GM18858 (cell line): ENCODE measurements around the gene SHISAL1.

ENCODE experiments used
- ATAC-seq: cut with Tn5 transposase; IDR thresholded peaks from one replicate; pipeline ENCODE4 v1.9.1; 2021; ENCODE audit not compliant: unreplicated experiment

Gene SHISAL1

GRCh38 chr22:44263547-44263946 is 49.2 kb downstream of the SHISAL1 start:
- no peak for ATAC-seq

DNA sequence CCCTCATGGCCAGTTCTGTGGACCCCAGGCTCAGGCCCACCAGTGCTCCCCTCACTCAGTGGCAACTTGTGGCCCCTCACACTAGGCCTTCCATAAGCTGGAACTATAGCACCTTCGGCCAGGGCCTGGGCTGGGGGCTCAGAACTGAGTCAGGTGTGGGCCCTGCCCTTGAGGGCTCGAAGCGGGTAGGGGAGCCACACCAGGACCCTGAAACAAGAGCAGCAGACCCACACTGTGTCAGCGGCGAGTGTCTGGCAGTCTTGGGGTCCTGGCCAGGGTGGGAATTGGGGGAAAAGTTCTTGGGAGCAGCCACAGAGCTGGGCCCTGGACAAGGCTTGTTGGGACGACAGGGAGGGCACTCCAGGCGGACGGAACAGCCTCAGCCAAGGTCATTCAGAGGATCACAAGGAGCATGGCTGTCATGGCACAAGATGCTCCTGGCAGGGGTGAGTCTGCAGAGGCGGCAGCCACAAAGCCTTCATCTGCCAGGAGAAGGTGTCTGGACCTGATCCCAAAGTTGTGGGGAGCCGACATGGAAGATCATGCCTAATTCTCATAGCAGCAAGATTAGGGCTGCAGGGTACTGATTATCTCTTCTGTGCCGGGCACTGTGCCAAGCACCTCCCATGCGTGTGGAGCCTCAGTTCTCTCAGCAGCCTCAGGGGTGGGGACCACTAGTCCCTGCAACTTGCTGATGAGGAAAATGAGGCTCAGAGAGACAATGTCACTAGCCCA is 50.7 kb downstream of the SHISAL1 start:
- no peak for ATAC-seq

DNA sequence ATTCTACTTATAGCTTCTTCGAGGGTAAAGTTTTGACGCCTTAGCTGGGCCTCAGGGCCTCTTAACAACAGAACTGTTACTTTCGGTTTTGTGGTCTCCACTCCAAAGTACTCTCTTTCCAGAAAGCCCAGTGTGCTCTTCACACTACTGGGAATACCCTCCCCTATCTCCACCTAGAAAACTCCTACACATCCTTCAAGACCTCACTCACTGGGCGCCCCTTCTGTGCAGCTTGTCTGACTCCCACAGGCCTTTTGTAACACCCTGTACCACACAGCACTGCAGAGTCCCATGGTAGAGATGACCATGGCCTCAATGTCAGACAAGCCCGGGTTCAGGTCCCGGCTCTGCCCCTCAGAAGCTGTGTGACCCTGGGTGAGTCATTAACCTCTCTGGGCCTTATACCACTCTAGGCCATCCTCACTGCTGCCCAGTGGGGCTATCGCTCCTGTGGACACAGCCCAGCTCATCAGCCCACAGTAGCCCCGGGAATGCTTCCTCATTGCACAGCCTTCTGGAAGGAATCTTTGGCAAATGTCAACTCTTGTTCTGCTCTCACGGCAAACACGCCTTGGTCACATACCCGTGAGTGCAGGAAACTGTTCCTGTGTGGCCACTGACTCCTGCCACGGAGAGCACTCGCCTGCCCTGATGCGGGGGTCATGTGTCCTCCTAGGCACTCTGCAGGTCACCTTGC is 51.4 kb downstream of the SHISAL1 start:
- no peak for ATAC-seq

DNA sequence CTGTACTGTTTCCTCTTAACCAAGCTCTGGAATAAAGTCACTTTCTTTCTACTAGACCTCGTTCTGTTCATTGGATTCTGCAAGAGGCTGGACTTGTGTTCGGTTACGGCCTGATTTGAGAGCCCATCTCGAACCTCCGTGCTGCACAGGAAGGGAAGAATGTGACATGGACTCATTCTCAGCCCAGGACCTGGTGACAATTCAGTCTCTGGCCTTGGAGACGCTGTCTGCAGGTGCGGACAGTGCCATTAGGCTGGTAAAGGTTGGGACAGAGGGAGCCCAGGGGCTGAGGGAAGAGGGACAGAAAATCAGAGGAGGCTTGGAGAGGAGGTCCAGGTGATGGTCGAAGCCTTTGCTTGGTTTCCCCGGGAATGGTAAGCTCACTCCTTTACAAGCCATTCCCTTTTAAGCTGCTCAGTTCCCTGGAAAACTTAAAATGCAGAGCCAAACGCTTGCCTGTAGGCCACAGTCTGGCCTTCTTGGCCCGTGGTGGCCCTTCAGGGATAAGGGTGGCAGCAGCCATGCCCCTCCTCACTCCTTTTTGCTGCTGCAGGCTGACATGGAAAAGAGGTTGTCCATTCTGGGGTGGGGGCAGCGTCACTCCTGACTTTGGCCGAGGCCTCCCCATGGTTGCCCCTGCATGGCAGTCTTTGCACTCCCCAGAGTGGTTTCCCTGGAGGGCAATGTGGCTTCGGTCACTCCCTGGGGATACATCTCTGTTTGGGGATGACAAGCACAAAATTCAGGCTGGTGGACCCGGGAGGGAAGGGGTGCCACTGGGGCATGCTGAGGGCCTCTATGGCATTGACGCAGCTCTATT is 52.3 kb downstream of the SHISAL1 start:
- ATAC-seq: no peak

GRCh38 chr22:44259366-44260215 is 53.2 kb downstream of the SHISAL1 start:
- ATAC-seq: no peak

DNA sequence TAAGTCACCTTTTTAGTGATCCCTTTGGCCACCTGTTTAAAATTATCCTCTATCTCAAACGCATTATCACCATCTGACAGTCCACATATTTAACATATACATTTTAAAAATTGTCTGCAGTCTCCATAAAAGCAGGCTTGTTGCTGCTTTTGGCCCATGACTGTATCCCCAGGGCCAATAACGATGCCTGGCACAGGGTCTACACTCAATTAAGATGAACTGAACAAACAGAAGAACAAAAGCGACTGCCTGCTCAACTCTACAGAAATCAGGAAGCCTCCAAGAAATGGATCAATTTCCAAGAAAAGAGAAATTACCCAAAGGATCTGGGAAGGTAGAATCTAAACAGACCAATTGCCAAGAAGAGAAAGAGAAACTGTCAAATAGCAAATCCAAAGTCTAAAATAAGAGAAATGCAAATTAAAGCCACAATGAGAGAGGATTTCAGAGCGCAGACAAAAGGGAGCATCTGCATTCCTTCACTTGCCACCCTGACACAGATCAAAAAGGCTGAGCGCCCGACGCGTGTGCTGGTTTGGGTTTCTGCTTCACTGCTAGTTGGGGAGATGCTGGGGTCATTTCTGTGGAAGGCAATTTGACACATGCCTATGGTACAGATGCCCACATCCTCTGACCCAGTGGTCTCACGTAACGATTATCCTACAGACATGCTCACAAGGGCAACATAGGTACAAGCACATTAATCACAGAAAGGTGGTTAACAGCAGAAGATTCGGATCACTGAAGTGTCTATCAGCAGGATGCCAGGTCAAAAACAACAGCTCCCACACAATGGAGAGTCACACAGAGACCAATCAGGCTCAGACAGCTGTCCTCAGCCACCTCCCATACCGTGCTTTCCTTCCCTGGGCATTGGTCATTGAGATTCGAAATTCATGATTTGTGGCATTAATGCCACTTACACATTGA is 55.9 kb downstream of the SHISAL1 start:
- ATAC-seq: no peak

DNA sequence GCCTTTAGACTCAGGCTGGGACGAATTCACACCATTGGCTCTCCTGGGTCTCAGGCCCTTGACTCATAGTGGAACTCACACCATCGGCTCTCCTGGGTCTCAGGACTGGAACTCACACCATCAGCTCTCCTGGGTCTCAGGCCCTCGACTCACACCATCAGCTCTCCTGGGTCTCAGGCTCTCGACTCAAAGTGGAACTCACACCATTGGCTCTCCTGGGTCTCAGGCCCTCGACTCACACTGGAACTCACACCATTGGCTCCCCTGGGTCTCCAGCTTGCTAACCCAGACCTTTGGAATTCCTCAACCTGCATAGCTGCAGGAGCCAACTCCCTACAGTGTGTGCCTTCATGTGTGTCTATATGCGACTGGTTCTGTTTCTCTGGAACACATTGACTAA is 56.7 kb downstream of the SHISAL1 start:
- no peak for ATAC-seq

DNA sequence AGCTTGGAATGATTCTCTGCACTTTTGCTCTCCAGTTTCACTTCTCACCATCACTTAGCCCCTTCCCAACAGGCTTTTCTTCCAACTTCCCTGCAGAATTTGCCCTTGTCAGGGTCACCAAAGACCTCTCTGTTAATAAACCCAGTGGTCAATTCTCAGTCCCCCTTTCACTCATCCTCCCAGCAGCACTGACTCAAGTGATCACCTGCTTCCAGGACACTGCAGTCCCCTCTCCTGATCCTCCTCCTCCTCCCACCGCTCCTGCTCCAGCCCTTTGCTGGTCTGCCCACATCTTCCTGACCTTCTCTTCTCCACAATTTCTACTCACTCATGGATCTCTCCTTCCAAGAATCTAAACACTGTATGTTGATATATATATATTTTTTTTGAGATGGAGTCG is 57.9 kb downstream of the SHISAL1 start:
- ATAC-seq: no peak

- ATAC-seq: no peak
These were observed 63.2 kb downstream of the SHISAL1 start for GRCh38 chr22:44249376-44250147.

DNA sequence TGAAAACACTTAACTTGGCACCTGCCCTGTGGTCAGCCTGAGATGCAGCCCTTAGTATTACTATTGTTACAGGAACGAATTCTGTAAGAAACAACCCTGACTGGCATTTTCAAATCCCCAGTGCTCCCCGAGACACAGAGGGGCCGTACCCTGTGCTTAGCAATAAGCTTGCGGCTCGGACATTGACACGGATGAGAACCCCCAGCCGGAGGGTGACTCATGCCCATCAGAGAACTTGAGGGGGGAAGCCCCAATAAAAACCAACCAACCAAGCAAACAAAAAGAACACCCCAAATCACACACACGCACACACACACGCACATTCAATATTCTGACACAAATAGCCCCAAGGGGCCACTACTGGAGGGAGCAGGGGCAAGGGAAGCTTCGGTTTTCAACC is 63.8 kb downstream of the SHISAL1 start:
- ATAC-seq: no peak

DNA sequence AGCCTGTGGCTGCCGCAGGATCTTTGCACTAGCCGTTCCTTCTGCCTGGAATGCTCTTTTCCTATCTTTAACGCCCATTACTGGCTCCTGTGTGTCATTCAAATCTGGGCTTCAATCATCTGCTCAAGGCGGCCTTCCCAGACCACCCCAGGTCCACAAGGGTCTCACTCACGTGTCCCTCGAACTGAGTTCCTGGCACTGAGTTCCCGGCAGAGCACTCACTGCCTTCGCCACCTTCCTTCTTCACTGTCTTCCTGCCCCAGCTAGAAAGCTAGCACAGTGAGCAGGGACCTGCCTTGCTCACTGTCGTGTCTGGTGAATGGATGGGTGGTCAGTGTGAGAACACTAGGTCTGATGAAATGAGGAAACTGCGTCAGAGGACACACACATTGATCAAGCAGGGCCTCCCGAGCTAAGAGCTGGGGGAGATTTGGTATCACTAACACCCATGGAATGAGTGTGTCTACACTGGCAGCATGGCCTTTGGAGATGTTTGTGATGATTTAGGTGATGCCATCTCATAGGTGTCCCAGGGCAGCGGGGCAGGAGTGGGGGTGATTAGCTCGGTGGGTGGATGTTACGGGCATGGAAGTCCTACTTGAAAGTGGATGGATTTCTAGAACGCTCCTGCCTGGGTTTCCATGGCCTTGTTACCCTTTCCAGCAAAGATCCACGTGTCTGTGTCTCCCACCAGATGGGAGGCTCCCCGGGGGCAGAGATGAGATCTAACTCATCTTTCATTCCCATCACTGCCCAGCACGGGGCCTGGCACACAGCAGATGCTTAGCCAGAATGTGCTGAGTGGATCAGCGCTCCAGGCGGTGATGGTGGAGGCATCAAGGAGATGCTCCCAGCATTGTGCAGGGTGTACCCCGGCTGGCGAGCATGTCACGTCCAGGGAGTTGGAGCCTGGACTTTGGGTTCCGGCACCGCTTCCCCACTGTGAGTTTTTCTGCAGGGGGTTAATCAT is 64.5 kb downstream of the SHISAL1 start:
- ATAC-seq: no peak

DNA sequence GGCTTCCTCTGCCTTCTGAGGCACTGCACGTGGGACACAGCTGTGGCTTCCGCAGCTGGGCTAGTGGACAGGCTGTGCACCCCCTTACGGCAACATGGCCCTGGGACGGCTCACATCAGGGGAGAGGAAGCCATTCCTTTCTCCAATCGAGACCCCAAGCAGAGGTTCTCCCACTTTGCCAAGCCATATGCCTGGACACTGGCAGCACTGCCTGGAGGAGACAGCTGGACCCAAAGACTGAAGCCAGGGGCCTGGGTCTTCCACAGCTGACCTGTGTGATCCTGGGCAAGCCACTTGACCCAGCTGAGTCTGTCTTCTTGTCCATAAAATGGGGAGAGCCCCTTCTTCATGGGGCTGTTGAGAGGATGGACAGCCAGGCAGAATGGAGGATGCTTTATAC is 65.4 kb downstream of the SHISAL1 start:
- no peak for ATAC-seq

DNA sequence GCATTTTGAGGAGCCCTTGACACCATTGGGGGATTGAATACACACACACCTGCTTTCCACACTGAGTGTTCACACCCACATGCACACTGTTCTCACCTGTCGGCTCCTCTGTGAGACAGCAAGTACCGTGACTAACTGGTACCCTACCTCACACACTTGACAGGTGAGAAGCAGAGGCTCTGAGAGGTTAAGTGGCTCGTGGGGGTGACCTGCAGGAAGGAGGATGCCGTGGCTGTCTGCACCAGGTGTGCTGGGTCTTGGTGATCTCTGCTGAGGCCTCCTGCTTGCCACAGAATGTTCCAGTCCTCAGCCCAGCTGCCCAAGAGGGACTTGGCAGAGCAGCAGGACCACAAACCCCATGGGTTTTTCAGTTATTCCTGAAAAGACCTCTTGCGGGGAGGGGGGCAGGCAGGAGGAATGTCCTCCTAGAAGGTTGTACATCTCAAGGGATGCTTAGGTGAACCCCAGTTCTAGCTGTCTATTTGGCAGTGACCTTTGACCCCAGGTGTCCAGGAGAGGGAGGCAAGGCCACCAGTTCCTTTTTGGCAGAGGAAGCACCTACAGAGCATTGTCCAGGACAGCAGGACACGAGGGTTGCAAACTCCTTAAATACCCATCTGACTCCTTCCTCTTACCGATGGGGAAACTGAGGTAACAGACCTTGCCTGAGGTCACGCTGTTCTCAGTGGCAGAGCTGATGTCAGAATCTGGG is 66.0 kb downstream of the SHISAL1 start:
- ATAC-seq: no peak

GRCh38 chr22:44245867-44246266 is 66.9 kb downstream of the SHISAL1 start:
- ATAC-seq: no peak

DNA sequence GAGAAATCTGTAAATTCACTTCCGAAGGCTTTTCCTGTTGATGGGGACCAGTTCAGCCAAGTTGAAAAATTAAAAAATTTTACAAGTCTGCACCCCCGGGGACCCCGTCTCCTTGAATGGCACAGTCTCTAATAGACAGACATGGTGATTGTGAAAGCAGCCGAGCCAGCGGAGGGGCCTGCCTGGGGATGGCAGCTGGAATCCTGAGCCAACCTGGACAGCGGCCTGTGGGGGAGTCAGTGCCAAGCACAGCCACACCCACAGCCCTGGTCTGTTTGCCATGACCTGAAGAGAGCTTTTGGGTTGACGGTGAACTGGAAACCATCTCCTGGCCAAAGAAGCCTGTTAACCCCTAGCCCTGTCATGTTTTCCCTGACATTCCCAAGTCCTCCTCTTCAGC is 67.3 kb downstream of the SHISAL1 start:
- ATAC-seq: no peak

DNA sequence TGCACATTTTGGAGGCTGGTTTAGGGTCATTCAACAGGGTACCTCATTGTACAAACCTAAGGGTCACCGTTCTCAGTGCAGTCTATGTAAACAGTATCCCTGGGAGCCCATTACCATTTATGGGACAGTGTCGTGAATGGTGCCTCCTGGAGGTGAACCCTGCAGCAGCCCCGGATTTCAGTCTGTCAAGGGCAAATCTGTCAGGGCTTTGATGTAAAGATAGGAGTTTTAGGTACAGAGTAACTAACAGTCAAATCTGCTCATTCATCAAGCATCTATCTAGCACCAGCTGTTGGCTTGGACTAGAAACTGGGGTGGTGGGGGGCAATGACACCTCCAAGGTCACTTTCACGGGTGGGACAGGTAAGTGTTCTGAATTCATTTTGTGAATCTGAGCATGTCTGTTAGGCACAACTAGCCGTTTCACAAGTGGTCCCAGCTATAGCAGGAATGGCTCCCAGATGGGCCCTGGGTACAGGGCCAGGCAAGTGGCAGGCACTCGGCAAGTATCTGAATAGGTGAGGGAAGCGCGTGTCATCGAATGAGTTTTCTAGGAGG is 68.4 kb downstream of the SHISAL1 start:
- ATAC-seq: no peak

DNA sequence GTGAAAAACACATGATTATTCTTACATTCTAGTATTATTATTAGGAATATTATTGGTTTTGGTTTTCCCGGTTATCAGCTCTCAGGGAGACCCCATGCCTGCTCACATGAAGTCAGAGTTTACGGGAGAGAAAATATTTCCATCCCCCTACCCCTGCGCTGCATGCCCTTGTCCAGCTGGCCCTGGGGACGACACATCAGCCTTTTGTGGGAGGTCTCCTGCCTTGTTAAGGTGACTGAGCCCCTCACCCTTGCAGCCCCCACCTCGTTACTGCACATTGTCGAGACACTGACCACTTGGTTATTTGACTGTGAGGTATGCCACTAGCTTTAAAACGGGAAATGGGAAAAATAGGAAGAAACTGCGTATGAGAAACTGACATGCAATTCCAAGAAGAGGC is 69.0 kb downstream of the SHISAL1 start:
- ATAC-seq: no peak
